ENCODE measurements around the gene SLC13A3.

GRCh38 chr20:46559001-46559400 lies 92.3 kb downstream of the SLC13A3 start:
- TF ChIP-seq POLR2AphosphoS5 (IDR thresholded peaks at IDR 0.05) (no peak), CTCF (IDR thresholded peaks at IDR 0.05) (no peak), POLR2A (IDR thresholded peaks at IDR 0.05) (no peak), EP300 (IDR thresholded peaks at IDR 0.05) (no peak)

All from suprapubic skin (tissue), 4 donors.